Liver (tissue), 9 donors: Measurements from ENCODE around the gene FREY1. TPM values are rescaled to one million over a fixed set of nuclear protein-coding genes. Genes with fewer than 3 reads are reported as not detected.

ENCODE experiments used
- DNase-seq: peaks from one replicate; pipeline ENCODE4 v3.0.0-alpha.2; 2017; ENCODE audit warnings: low spot score
- H3K27ac ChIP-seq, 2 donors: one replicate each; pipeline ENCODE4 v1.7.0; 2013; ENCODE audit warnings: inconsistent platforms in 2 of 2, low read length in 2 of 2, control low read depth in 1 of 2, low read depth in 1 of 2, mild to moderate bottlenecking in 1 of 2
- H3K27me3 ChIP-seq, 4 donors: one replicate each; pipeline versions ENCODE4 v1.6.1 to v1.7.0; 2013; ENCODE audit warnings: low read length in 3 of 4, inconsistent platforms in 1 of 4, mild to moderate bottlenecking in 1 of 4, moderate library complexity in 1 of 4; ENCODE audit not compliant: control insufficient read depth in 4 of 4, insufficient read depth in 4 of 4
- H3K36me3 ChIP-seq, 4 donors: one replicate each; pipeline versions ENCODE4 v1.6.1 to v1.7.0; 2013; ENCODE audit warnings: low read length in 3 of 4, mild to moderate bottlenecking in 3 of 4, low read depth in 1 of 4, moderate library complexity in 1 of 4; ENCODE audit not compliant: control insufficient read depth in 4 of 4, insufficient read depth in 3 of 4
- H3K4me1 ChIP-seq, 4 donors: one replicate each; pipeline versions ENCODE4 v1.6.1 to v1.7.0; 2013; ENCODE audit warnings: low read length in 3 of 4, mild to moderate bottlenecking in 3 of 4, moderate library complexity in 1 of 4; ENCODE audit not compliant: control insufficient read depth in 4 of 4, insufficient read depth in 4 of 4
- H3K4me3 ChIP-seq, 3 donors: one replicate each; pipeline versions ENCODE4 v1.6.1 to v1.7.0; 2013; ENCODE audit warnings: low read length in 3 of 3, control low read depth in 1 of 3, low read depth in 1 of 3, mild to moderate bottlenecking in 1 of 3
- H3K9ac ChIP-seq, 2 donors: one replicate each; pipeline ENCODE4 v1.7.0; 2013; ENCODE audit warnings: low read length in 2 of 2, mild to moderate bottlenecking in 2 of 2, moderate library complexity in 2 of 2, control low read depth in 1 of 2, low read depth in 1 of 2
- H3K9me3 ChIP-seq, 4 donors: one replicate each; pipeline versions ENCODE4 v1.6.1 to v1.7.0; 2013; ENCODE audit warnings: low read length in 3 of 4; ENCODE audit not compliant: control insufficient read depth in 4 of 4
- ATF3 ChIP-seq: IDR thresholded peaks from 2 replicates; pipeline ENCODE4 v1.6.1; 2016; ENCODE audit warnings: antibody characterized with exemption
- EGR1 ChIP-seq, 2 donors: IDR thresholded peaks; 2 replicates each; pipeline ENCODE4 v1.6.1; 2016 to 2018; ENCODE audit warnings: antibody characterized with exemption in 2 of 2, low read depth in 2 of 2
- FOXA1 ChIP-seq: IDR thresholded peaks from 2 replicates; pipeline ENCODE4 v1.6.1; 2016; ENCODE audit warnings: antibody characterized with exemption
- GABPA ChIP-seq, 2 donors: IDR thresholded peaks in 1 of 2; conservative IDR thresholded peaks in 1 of 2; 2 replicates each; pipeline ENCODE4 v1.6.1; 2016; ENCODE audit warnings: antibody characterized with exemption in 2 of 2, mild to moderate bottlenecking in 1 of 2, moderate library complexity in 1 of 2
- HNF4A ChIP-seq, 2 donors: conservative IDR thresholded peaks; 2 replicates each; pipeline ENCODE4 v1.6.1; 2016; ENCODE audit warnings: antibody characterized with exemption in 2 of 2, mild to moderate bottlenecking in 2 of 2
- HNF4G ChIP-seq: IDR thresholded peaks from 2 replicates; pipeline ENCODE4 v1.6.1; 2016; ENCODE audit warnings: antibody characterized with exemption
- JUND ChIP-seq, 2 donors: IDR thresholded peaks; 2 replicates each; pipeline ENCODE4 v1.6.1; 2016; ENCODE audit warnings: antibody characterized with exemption in 2 of 2
- NR2F2 ChIP-seq: IDR thresholded peaks from 2 replicates; pipeline ENCODE4 v1.6.1; 2016; ENCODE audit warnings: antibody characterized with exemption
- RAD21 ChIP-seq, 2 donors: IDR thresholded peaks; 2 replicates each; pipeline ENCODE4 v1.6.1; 2016; ENCODE audit warnings: antibody characterized with exemption in 2 of 2, mild to moderate bottlenecking in 2 of 2
- RXRA ChIP-seq, 2 donors: IDR thresholded peaks; 2 replicates each; pipeline ENCODE4 v1.6.1; 2017 to 2018; ENCODE audit warnings: antibody characterized with exemption in 2 of 2, mild to moderate bottlenecking in 1 of 2
- SP1 ChIP-seq: IDR thresholded peaks from 2 replicates; pipeline ENCODE4 v1.6.1; 2018; ENCODE audit warnings: antibody characterized with exemption, mild to moderate bottlenecking
- TAF1 ChIP-seq: conservative IDR thresholded peaks from 2 replicates; pipeline ENCODE4 v1.6.1; 2016; ENCODE audit warnings: antibody characterized with exemption, mild to moderate bottlenecking
- YY1 ChIP-seq: IDR thresholded peaks from 2 replicates; pipeline ENCODE4 v1.6.1; 2016; ENCODE audit warnings: antibody characterized with exemption, mild to moderate bottlenecking
- WGBS: extraction: QIAGEN DNeasy Blood & Tissue Kit; methylation state at CpG from one replicate; pipeline ENCODE4 v1.1.7; 2013; 5-methylcytosine and 5-hydroxymethylcytosine counted together
- polyA plus RNA-seq, 2 donors: library from polyadenylated mRNA; stranded (reverse) in 1 of 2; unstranded in 1 of 2; fragments of 200-250 nt in 1 of 2; fragments of >200 nt in 1 of 2; fragmentation: Nextera tagmentation in 1 of 2; extraction: Ambion mirVana in 1 of 2; gene quantifications; one replicate each; pipeline versions ENCODE4 v1.2.1 to v1.2.3, GENCODE V29; 2013 to 2015
- total RNA-seq, 2 donors: library from RNA; depleted of rRNA; stranded (reverse); fragments of >200 nt; gene quantifications; one replicate each; pipeline ENCODE4 v1.2.3, GENCODE V29; 2014
- TF ChIP-seq, protein P1 (sequence below): IDR thresholded peaks from 2 replicates; pipeline ENCODE4 v1.6.1; 2016; ENCODE audit warnings: antibody characterized with exemption
- TF ChIP-seq, protein P2 (sequence below): IDR thresholded peaks from 2 replicates; pipeline ENCODE4 v1.6.1; 2016; ENCODE audit warnings: antibody characterized with exemption, mild to moderate bottlenecking
- TF ChIP-seq, protein P3 (sequence below): IDR thresholded peaks from 2 replicates; pipeline ENCODE4 v1.6.1; 2016; ENCODE audit warnings: antibody characterized with exemption
- TF ChIP-seq, protein P4 (sequence below): fragments of 150-350 bp; IDR thresholded peaks from 2 replicates; pipeline ENCODE4 v1.5.1; 2017; ENCODE audit warnings: improper control_type of control experiment, low read depth, low read length; ENCODE audit not compliant: missing input control
- donor health status: healthy.
- donor health status: healthy.
- donor health status: healthy.
- donor health status: healthy.
- donor health status: healthy.

Gene FREY1
- total and polyA plus RNA-seq, 4 donors: 0.18 to 2.1 (median 0.75) TPM; not detected in 1

- H3K9me3 ChIP-seq: no peaks in the 10 kb centered on the region
- TF ChIP-seq, protein P1, sequence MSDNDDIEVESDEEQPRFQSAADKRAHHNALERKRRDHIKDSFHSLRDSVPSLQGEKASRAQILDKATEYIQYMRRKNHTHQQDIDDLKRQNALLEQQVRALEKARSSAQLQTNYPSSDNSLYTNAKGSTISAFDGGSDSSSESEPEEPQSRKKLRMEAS: no peak
- no peak for TF ChIP-seq HNF4A (conservative IDR thresholded peaks at IDR 0.05)
- no peak for TF ChIP-seq GABPA (IDR thresholded peaks at IDR 0.05 in 1 of 2, conservative IDR thresholded peaks at IDR 0.05 in 1 of 2)
- no peak for TF ChIP-seq FOXA1
- TF ChIP-seq, protein P2, sequence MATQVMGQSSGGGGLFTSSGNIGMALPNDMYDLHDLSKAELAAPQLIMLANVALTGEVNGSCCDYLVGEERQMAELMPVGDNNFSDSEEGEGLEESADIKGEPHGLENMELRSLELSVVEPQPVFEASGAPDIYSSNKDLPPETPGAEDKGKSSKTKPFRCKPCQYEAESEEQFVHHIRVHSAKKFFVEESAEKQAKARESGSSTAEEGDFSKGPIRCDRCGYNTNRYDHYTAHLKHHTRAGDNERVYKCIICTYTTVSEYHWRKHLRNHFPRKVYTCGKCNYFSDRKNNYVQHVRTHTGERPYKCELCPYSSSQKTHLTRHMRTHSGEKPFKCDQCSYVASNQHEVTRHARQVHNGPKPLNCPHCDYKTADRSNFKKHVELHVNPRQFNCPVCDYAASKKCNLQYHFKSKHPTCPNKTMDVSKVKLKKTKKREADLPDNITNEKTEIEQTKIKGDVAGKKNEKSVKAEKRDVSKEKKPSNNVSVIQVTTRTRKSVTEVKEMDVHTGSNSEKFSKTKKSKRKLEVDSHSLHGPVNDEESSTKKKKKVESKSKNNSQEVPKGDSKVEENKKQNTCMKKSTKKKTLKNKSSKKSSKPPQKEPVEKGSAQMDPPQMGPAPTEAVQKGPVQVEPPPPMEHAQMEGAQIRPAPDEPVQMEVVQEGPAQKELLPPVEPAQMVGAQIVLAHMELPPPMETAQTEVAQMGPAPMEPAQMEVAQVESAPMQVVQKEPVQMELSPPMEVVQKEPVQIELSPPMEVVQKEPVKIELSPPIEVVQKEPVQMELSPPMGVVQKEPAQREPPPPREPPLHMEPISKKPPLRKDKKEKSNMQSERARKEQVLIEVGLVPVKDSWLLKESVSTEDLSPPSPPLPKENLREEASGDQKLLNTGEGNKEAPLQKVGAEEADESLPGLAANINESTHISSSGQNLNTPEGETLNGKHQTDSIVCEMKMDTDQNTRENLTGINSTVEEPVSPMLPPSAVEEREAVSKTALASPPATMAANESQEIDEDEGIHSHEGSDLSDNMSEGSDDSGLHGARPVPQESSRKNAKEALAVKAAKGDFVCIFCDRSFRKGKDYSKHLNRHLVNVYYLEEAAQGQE: no peak
- TF ChIP-seq NR2F2: no peak
- no peak for TF ChIP-seq EGR1 (IDR thresholded peaks at IDR 0.05; ENCODE audit: low read depth in 2 of 2)
- TF ChIP-seq SP1: no peak
- TF ChIP-seq, protein P3, sequence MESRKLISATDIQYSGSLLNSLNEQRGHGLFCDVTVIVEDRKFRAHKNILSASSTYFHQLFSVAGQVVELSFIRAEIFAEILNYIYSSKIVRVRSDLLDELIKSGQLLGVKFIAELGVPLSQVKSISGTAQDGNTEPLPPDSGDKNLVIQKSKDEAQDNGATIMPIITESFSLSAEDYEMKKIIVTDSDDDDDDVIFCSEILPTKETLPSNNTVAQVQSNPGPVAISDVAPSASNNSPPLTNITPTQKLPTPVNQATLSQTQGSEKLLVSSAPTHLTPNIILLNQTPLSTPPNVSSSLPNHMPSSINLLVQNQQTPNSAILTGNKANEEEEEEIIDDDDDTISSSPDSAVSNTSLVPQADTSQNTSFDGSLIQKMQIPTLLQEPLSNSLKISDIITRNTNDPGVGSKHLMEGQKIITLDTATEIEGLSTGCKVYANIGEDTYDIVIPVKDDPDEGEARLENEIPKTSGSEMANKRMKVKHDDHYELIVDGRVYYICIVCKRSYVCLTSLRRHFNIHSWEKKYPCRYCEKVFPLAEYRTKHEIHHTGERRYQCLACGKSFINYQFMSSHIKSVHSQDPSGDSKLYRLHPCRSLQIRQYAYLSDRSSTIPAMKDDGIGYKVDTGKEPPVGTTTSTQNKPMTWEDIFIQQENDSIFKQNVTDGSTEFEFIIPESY: no peak
- TF ChIP-seq RXRA (IDR thresholded peaks at IDR 0.05): no peak
- TF ChIP-seq YY1: no peak
- no peak for TF ChIP-seq ATF3
- TF ChIP-seq TAF1: no peak
- no peak for TF ChIP-seq HNF4G
- no peak for TF ChIP-seq RAD21 (IDR thresholded peaks at IDR 0.05)
- TF ChIP-seq JUND (IDR thresholded peaks at IDR 0.05): no peak
- H3K27me3 ChIP-seq: no peaks in the 10 kb centered on the region
- peaks cover 3 to 19% (median 9%) of the 10 kb centered on the region in 4 donors for H3K4me1 ChIP-seq
- H3K4me3 ChIP-seq: no peak overlapping the region
- H3K36me3 ChIP-seq: peaks cover 4 to 17% (median 5%) of the 10 kb centered on the region in 4 donors
- no peak overlapping the region for H3K9ac ChIP-seq
- DNase-seq: no peak
- WGBS: 92% methylated on average over 2 of the region's 2 CpGs
- no peak overlapping the region for H3K27ac ChIP-seq
Observed at GRCh38 chr11:45939836-45940235, 32.8 kb upstream of the FREY1 start.

DNA sequence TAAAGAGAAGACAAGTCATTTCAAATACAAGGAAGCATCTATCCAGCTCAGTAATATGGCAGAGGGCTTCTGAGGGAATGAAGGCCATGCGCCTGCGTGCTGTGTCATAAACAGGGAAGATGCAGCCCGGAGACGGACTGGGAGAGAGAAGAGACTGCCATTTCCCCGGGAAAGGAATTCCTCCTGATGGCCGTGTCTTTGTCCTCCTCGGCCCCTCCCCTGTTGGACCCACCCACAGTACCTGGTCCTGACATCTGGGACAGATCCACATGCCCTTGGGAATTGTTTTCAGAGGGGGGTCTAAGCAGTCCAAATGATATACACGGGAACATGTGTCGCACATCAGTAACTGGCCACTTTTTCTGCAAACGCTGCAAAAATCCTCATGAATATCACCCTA is 30.8 kb upstream of the FREY1 start:
- Histone ChIP-seq H3K27ac (no peak overlapping the region), H3K36me3 (peaks cover 2 to 17% (median 5%) of the 10 kb centered on the region in 4 donors)
- no peak for DNase-seq

More for the DNA sequence above, 30.8 kb upstream of the FREY1 start:
- H3K9me3 ChIP-seq: no peaks in the 10 kb centered on the region
- 97% methylated on average over 10 of the region's 10 CpGs for WGBS
- TF ChIP-seq RAD21 (IDR thresholded peaks at IDR 0.05): no peak
- no peak for TF ChIP-seq SP1
- TF ChIP-seq JUND (IDR thresholded peaks at IDR 0.05): no peak
- TF ChIP-seq HNF4A (conservative IDR thresholded peaks at IDR 0.05): no peak
- no peak for TF ChIP-seq ATF3
- TF ChIP-seq RXRA (IDR thresholded peaks at IDR 0.05): no peak
- TF ChIP-seq, protein P4, sequence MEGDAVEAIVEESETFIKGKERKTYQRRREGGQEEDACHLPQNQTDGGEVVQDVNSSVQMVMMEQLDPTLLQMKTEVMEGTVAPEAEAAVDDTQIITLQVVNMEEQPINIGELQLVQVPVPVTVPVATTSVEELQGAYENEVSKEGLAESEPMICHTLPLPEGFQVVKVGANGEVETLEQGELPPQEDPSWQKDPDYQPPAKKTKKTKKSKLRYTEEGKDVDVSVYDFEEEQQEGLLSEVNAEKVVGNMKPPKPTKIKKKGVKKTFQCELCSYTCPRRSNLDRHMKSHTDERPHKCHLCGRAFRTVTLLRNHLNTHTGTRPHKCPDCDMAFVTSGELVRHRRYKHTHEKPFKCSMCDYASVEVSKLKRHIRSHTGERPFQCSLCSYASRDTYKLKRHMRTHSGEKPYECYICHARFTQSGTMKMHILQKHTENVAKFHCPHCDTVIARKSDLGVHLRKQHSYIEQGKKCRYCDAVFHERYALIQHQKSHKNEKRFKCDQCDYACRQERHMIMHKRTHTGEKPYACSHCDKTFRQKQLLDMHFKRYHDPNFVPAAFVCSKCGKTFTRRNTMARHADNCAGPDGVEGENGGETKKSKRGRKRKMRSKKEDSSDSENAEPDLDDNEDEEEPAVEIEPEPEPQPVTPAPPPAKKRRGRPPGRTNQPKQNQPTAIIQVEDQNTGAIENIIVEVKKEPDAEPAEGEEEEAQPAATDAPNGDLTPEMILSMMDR: no peak
- TF ChIP-seq HNF4G: no peak
- TF ChIP-seq, protein P2: no peak
- no peak for TF ChIP-seq GABPA (IDR thresholded peaks at IDR 0.05 in 1 of 2, conservative IDR thresholded peaks at IDR 0.05 in 1 of 2)
- no peak for TF ChIP-seq NR2F2
- TF ChIP-seq, protein P3: no peak
- H3K9ac ChIP-seq: no peak overlapping the region
- no peaks in the 10 kb centered on the region for H3K27me3 ChIP-seq
- peaks cover 10 to 33% (median 27%) of the 10 kb centered on the region in 4 donors for H3K4me1 ChIP-seq
- H3K4me3 ChIP-seq: no peak overlapping the region
